Sciatic nerve (tissue), 2 donors: Measurements from ENCODE around the gene JPH4. TPM values are rescaled to one million over a fixed set of nuclear protein-coding genes. Genes with fewer than 3 reads are reported as not detected.

ENCODE experiments used
- ATAC-seq: fragments of 200-7000 bp; cut with Tn5 transposase; one replicate; pipeline ENCODE4 v1.9.1; 2020; ENCODE audit warnings: mild to moderate bottlenecking, moderate library complexity
- DNase-seq: peaks from one replicate; pipeline ENCODE4 v3.0.0-alpha.2; 2020; ENCODE audit warnings: low spot score
- intact Hi-C: fragments of 100-400 bp; cut with DNase I; formaldehyde crosslinking; loops from one replicate; pipeline ENCODE4 v1.14.2; 2022
- total RNA-seq: library from RNA; stranded (reverse); fragmentation: NEBNext Ultra II Directional; extraction: Animal tissue kit (Norgen Biotek cat#: 25700); gene quantifications from one replicate; pipeline ENCODE4 v1.2.1, GENCODE V29; 2021
- donor health status: DM: no; HTN: no; CAD: no.
- donor health status: DM: no; HTN: no; CAD: no.

The JPH4 gene
- total RNA-seq, 1 donor from 2014 or later, result 0.85 TPM

- DNase-seq (no peak), ATAC-seq (no peak)
- intact Hi-C loops, result no loop called here
These were observed 56.6 kb downstream of the JPH4 start for GRCh38 chr14:23521785-23522640.

DNA sequence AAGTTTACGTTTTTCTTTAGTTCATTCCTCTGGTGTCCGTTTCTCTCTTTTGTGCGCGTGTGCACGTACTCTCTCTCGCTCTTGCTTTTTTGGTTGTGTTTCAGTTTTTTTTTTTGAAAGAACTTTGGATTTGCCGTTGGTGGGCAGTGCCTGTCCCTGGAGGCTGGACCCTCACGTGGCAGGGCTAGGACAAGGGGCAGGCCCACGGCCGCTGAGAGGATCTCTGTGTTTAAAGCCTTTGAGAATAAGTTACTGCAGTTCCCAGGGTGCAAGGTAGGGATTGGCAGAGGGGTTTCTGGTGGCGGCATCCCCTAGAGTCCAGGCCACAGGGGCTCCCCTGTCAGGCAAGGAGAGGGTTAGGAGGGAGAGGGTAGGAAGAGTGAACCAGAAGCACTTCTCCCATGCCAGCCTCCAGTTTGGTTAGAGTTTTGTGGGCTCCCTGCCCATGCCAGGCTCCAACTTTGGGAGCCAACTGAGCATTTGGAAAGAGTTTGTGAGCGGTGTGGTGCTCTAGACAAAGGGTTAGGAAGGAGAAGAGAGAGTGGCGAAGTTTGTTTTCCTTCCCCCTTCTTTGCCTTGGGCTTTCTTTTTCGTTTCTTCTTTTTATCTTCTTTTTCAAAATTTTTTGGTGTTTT lies 57.6 kb downstream of the JPH4 start:
- intact Hi-C loops, result no loop called here
- no peak for ATAC-seq
- DNase-seq, result no peak

DNA sequence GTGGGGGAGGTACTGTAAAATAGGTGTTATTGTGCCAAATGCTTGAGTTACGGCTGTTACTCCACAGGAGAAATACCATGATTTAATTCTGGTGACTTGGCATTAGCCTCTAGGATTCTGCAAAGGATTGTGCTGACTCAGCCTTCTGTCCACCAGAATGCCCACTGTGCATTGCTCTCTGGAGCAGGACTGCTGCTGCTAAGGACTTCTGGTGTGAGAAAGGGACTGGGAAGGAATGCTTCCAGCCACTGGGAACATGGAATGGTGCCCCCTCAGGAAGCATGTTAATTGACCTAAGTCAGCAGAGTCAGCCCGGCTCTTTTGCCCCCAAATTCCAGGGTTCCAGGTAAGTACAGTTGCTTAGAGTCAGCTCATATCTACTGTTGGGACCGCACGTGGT lies 59.9 kb downstream of the JPH4 start:
- intact Hi-C loops, result no loop called here
- DNase-seq (no peak), ATAC-seq (no peak)

Other genes starting within 250 kb of the JPH4 start
- 67.3 TPM for gene SLC22A17, start 225.9 kb downstream of the JPH4 start, total RNA-seq
- gene EFS, start 213.6 kb downstream of the JPH4 start, total RNA-seq, result 46.6 TPM
- not detected for gene IL25, start 206.0 kb downstream of the JPH4 start, total RNA-seq
- gene CMTM5, start 201.7 kb downstream of the JPH4 start, total RNA-seq, result 75.3 TPM
- gene MYH6, start 170.5 kb downstream of the JPH4 start, total RNA-seq, result not detected
- 0.18 TPM for gene MYH7, start 143.1 kb downstream of the JPH4 start, total RNA-seq
- 41.1 TPM for gene NGDN, start 109.1 kb downstream of the JPH4 start, total RNA-seq
- gene ZFHX2, start 27.0 kb downstream of the JPH4 start, total RNA-seq, result 7.4 TPM
- 19.7 TPM for gene THTPA, start 22.5 kb downstream of the JPH4 start, total RNA-seq
- gene AP1G2, start 11.0 kb downstream of the JPH4 start, total RNA-seq, result 59.6 TPM
- not detected for gene DHRS2, start 57.6 kb upstream of the JPH4 start, total RNA-seq